Measurements from ENCODE around the gene MPZL3.

DNA sequence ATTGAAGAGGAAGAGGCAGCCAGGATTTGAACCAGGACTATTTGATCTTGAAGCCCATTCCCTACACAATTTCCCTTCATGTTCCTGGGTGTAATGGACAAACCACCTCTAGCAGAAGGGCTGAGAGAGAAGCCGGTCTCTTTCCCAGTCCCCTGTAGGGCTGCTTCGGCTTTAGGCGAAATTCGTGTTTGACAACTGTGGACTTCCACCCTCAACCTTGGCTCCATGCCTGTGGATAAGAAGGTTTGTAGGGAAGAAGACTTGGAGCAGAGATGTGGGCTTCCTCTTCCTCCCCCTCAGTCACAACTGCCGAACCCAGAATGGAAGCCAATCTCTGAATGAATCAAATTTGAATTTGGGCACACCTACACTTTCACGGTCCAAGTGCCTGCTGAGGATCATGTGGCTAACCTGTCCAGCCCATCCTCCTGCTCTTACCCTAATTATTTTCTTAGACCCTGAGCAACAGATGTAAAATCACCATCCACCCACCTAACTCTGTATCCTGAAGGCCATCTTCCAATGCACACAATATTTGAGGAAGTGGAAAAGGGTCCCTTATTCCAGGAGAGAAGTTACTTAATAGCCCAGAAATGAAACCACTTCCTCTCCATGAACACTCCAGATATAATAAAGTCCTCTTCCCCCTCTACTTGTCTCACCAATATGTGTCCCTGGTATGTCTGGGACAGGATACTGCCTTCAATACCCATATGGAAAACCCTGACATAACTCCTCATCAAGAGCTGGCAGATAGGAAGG, 65.6 kb downstream of the MPZL3 start:
- TF ChIP-seq, protein P1, sequence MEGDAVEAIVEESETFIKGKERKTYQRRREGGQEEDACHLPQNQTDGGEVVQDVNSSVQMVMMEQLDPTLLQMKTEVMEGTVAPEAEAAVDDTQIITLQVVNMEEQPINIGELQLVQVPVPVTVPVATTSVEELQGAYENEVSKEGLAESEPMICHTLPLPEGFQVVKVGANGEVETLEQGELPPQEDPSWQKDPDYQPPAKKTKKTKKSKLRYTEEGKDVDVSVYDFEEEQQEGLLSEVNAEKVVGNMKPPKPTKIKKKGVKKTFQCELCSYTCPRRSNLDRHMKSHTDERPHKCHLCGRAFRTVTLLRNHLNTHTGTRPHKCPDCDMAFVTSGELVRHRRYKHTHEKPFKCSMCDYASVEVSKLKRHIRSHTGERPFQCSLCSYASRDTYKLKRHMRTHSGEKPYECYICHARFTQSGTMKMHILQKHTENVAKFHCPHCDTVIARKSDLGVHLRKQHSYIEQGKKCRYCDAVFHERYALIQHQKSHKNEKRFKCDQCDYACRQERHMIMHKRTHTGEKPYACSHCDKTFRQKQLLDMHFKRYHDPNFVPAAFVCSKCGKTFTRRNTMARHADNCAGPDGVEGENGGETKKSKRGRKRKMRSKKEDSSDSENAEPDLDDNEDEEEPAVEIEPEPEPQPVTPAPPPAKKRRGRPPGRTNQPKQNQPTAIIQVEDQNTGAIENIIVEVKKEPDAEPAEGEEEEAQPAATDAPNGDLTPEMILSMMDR (conservative IDR thresholded peaks at IDR 0.05; ENCODE audit: low read depth, low read length) = no peak
- TF ChIP-seq EZH2 (IDR thresholded peaks at IDR 0.05; ENCODE audit: borderline replicate concordance, low read depth, low read length, poor library complexity, severe bottlenecking) = no peak
